Ovary (tissue), 9 donors: Measurements from ENCODE around the gene SURF6. TPM values are rescaled to one million over a fixed set of nuclear protein-coding genes. Genes with fewer than 3 reads are reported as not detected.
"Not testable (repeated sequence)": the region's sequence is repeated elsewhere in the genome, so short reads cannot be mapped to it uniquely, and the experiment has no call there.

Experiments
- DNase-seq, 5 donors: peaks; one replicate each; pipeline ENCODE4 v3.0.0-alpha.2; 2019 to 2020
- H3K27ac ChIP-seq, 2 donors: fragments of 200-600 bp; one replicate each; pipeline versions ENCODE4 v1.5.1 to v1.8.0; 2019 to 2022
- H3K27me3 ChIP-seq: fragments of 200-600 bp; one replicate; pipeline ENCODE4 v1.8.0; 2022
- H3K36me3 ChIP-seq: fragments of 200-600 bp; sonication (generic); one replicate; pipeline ENCODE4 v1.5.1; 2019
- H3K4me1 ChIP-seq: one replicate; pipeline ENCODE4 v1.8.1; 2013; ENCODE audit warnings: mild to moderate bottlenecking, moderate library complexity; ENCODE audit not compliant: insufficient read depth
- H3K4me3 ChIP-seq: fragments of 200-600 bp; sonication (generic); one replicate; pipeline ENCODE4 v1.5.1; 2017
- H3K9me3 ChIP-seq, 2 donors: fragments of 200-600 bp in 1 of 2; sonication (generic) in 1 of 2; one replicate each; pipeline versions ENCODE4 v1.5.1 to v1.8.1; 2013 to 2019; ENCODE audit warnings: mild to moderate bottlenecking in 1 of 2, moderate library complexity in 1 of 2
- CTCF ChIP-seq, 3 donors: fragments of 450-650 bp in 2 of 3; fragments of 200-600 bp in 1 of 3; IDR thresholded peaks; one replicate each; pipeline versions ENCODE4 v1.5.1 to v1.8.0; 2016 to 2022; ENCODE audit warnings: antibody characterized with exemption in 3 of 3, mild to moderate bottlenecking in 1 of 3
- EP300 ChIP-seq: sonication (generic); formaldehyde crosslinking; IDR thresholded peaks from one replicate; pipeline ENCODE4 v1.6.1; 2017; ENCODE audit warnings: antibody characterized with exemption
- POLR2A ChIP-seq: fragments of 450-650 bp; IDR thresholded peaks from one replicate; pipeline ENCODE4 v1.6.1; 2017; ENCODE audit warnings: antibody characterized with exemption, mild to moderate bottlenecking, moderate library complexity
- WGBS, 3 donors: extraction: QIAGEN DNeasy Blood & Tissue Kit in 1 of 3; methylation state at CpG; one replicate each; pipeline versions ENCODE4 v1.1.5 to v1.1.7; 2013 to 2017; 5-methylcytosine and 5-hydroxymethylcytosine counted together
- intact Hi-C, 4 donors: fragments of 100-400 bp; cut with DNase I; formaldehyde crosslinking; loops; one replicate each; pipeline versions ENCODE4 v1.11.0 to v1.15.1; 2022 to 2023
- polyA plus RNA-seq, 2 donors: library from polyadenylated mRNA; stranded (reverse); fragments of 200-250 nt in 1 of 2; fragments of 350-450 nt in 1 of 2; fragmentation: Illumina TruSeq in 1 of 2; extraction: RNeasy Lipid Tissue Mini Kit (QIAGEN cat#74804) in 1 of 2; gene quantifications; one replicate each; pipeline ENCODE4 v1.2.3, GENCODE V29; 2013 to 2014
- total RNA-seq, 7 donors: library from RNA; depleted of rRNA in 2 of 7; stranded (reverse); fragments of >200 nt in 2 of 7; fragmentation: NEBNext Ultra II Directional in 3 of 7; extraction: Animal tissue kit (Norgen Biotek cat#: 25700) in 3 of 7; gene quantifications; one replicate each; pipeline versions ENCODE4 v1.1.0 to v1.2.4, GENCODE V29; 2016 to 2023
- donor health status: DM: no; HTN: no; CAD: no; lungs with moderate emphysema.
- donor health status: DM: no; HTN: no; CAD: no.
- donor health status: Bipolar disorder and iron deficiency.
- donor health status: DM: yes; HTN: yes; CAD: no.
- donor health status: DM: no; HTN: no; CAD: no.
- donor health status: DM: yes; HTN: yes; CAD: no.

Gene SURF6
- total and polyA plus RNA-seq, 9 donors, result 12.7 to 24.9 (median 21.0) TPM

GRCh38 chr9:133322701-133323100, 13.3 kb downstream of the SURF6 start:
- Histone ChIP-seq H3K9me3 (no peaks in the 10 kb centered on the region), H3K4me3 (no peak overlapping the region), H3K27ac (no peak overlapping the region), H3K27me3 (no peaks in the 10 kb centered on the region), H3K4me1 (no peaks in the 10 kb centered on the region), H3K36me3 (no peaks in the 10 kb centered on the region)
- intact Hi-C loops, result loop anchor here in 1 of 4 donors (10.0 kb wide), 1 partner anchor 138 kb away; no protein-coding TSS in a partner anchor
- DNase-seq, result no peak
- no peak for TF ChIP-seq CTCF (IDR thresholded peaks at IDR 0.05)
- TF ChIP-seq EP300, result no peak
- TF ChIP-seq POLR2A, result no peak
- 77 to 81% (median 80%) methylated on average over 14 of the region's 14 CpGs for whole genome bisulfite sequencing, 3 donors

GRCh38 chr9:133321411-133321935, 14.5 kb downstream of the SURF6 start:
- Histone ChIP-seq H3K27ac (no peak overlapping the region), H3K9me3 (no peaks in the 10 kb centered on the region), H3K4me3 (no peak overlapping the region), H3K36me3 (no peaks in the 10 kb centered on the region), H3K27me3 (no peaks in the 10 kb centered on the region), H3K4me1 (no peaks in the 10 kb centered on the region)
- TF ChIP-seq EP300, result no peak
- no peak for TF ChIP-seq POLR2A
- no peak for TF ChIP-seq CTCF (IDR thresholded peaks at IDR 0.05)
- DNase-seq, result no peak
- intact Hi-C loops, result loop anchor here in 1 of 4 donors (10.0 kb wide), 1 partner anchor 137 kb away; no protein-coding TSS in a partner anchor
- WGBS, 3 donors, result 73 to 81% (median 76%) methylated on average over 13 of the region's 13 CpGs

GRCh38 chr9:133320421-133320881, 15.5 kb downstream of the SURF6 start:
- WGBS, 3 donors, result 72 to 77% (median 75%) methylated on average over 13 of the region's 13 CpGs
- Histone ChIP-seq H3K9me3 (no peaks in the 10 kb centered on the region), H3K36me3 (no peaks in the 10 kb centered on the region), H3K4me1 (no peaks in the 10 kb centered on the region), H3K27ac (no peak overlapping the region), H3K4me3 (no peak overlapping the region), H3K27me3 (no peaks in the 10 kb centered on the region)
- DNase-seq, result no peak
- intact Hi-C loops, result loop anchor here in 1 of 4 donors (10.0 kb wide), 1 partner anchor 136 kb away; no protein-coding TSS in a partner anchor
- TF ChIP-seq POLR2A, result no peak

- H3K36me3 ChIP-seq, H3K27me3 ChIP-seq, intact Hi-C loops, H3K4me3 ChIP-seq, H3K4me1 ChIP-seq, H3K27ac ChIP-seq, DNase-seq, H3K9me3 ChIP-seq: not testable (repeated sequence)
- 67 to 82% (median 77%) methylated on average over 11 to 13 of the region's 13 CpGs for WGBS, 3 donors
These were observed 18.4 kb downstream of the SURF6 start for GRCh38 chr9:133317551-133317950.

GRCh38 chr9:133315997-133316396, 20.0 kb downstream of the SURF6 start:
- Histone ChIP-seq H3K36me3 (no peaks in the 10 kb centered on the region), H3K27me3 (no peaks in the 10 kb centered on the region), H3K4me1 (no peaks in the 10 kb centered on the region), H3K9me3 (no peaks in the 10 kb centered on the region), H3K27ac (no peak overlapping the region), H3K4me3 (no peak overlapping the region)
- intact Hi-C loops, result no loop called here
- no peak for TF ChIP-seq EP300
- no peak for TF ChIP-seq CTCF (IDR thresholded peaks at IDR 0.05)
- no peak for TF ChIP-seq POLR2A
- WGBS, 3 donors, result 58 to 75% (median 65%) methylated on average over 2 of the region's 2 CpGs
- no peak for DNase-seq
